A204.1 (cell line): Measurements from ENCODE around the gene SEC16A.
"Not testable (repeated sequence)": the region's sequence is repeated elsewhere in the genome, so short reads cannot be mapped to it uniquely, and the experiment has no call there.

ENCODE experiments used
- FAIRE-seq: peaks from 2 replicates; lab custom pipeline; 2012; peaks lifted over from hg19 to GRCh38; lab: Jason Lieb, UNC

Gene SEC16A

DNA sequence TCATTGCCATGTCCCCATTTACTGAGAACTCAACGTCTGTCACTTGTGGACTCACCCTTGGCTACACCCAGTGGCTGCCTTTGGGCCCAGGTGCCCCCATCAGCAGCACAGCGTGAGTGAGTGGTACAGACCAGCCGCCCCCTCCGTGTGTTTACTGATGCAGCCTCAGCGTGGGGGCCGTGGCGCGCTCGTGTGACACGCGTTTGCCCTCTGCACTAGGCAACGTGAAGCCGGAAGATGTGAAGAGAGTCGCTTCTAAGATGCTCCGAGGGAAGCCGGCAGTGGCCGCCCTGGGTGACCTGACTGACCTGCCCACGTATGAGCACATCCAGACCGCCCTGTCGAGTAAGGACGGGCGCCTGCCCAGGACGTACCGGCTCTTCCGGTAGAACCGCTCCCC, 60.0 kb downstream of the SEC16A start:
- no peak for FAIRE-seq

DNA sequence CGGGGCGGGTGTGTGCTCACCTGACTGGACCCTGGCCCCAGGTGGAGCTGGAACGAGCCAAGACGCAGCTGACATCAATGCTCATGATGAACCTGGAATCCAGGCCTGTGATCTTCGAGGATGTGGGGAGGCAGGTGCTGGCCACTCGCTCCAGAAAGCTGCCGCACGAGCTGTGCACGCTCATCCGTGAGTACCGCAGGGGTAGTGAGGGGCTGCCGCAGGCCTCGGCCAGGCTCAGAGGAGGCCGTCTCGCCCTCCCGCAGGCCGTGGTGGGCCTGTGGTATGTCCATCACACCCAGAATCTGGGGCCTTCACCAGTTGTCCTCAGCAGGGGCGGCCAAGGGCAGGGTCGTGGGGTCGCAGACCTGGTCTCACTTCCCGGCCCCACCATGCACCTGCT, 61.0 kb downstream of the SEC16A start:
- FAIRE-seq, result no peak

DNA sequence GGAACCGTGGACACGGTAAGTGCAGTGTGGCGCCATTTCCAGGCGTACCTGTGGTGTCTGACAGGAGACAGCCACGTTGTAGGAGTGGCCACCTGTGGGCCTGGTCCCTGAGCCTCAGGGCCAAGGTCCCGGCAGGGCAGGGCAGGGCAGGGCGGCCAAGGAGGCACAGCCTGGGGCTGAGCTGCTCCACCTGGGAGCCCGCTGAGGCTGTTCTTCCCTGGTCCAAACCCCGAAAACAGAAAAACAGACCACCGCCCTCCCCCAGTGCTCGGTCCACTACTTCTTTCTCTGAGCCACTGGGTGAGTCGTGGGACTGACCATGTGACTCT, 63.8 kb downstream of the SEC16A start:
- FAIRE-seq, result no peak

DNA sequence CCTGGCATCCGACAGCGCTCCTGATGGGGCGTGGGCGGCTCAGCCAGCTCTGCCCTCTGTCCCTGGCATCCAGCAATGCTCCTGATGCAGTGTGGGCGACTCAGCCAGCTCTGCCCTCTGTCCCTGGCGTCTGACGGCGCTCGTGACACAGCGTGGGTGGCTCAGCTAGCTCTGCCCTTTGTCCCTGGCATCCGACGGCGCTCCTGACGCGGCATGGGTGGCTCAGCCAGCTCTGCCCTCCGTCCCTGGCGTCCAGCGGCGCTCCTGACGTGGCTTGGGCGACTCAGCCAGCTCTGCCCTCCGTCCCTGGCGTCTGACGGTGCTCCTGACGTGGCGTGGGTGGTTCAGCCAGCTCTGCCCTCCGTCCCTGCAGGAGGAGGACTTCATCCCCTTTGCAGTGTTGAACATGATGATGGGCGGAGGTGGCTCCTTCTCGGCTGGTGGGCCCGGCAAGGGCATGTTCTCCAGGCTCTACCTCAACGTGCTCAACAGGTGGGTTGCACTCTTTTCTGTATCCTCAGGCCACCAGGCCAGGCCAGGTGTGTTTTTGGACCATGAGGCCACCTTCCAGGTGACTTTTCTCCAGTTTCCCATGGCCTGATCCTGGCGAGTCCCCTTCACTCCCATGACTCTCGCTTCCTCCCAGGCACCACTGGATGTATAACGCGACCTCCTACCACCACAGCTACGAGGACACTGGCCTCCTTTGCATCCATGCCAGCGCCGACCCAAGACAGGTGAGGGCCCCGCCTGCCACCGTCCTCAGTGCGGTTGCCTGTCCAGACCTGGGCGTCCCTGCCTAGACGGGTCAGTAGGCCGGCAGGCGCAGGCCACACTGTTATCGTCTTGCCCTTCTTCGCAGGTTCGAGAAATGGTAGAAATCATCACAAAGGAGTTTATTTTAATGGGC, 64.4 kb downstream of the SEC16A start:
- FAIRE-seq, result no peak

DNA sequence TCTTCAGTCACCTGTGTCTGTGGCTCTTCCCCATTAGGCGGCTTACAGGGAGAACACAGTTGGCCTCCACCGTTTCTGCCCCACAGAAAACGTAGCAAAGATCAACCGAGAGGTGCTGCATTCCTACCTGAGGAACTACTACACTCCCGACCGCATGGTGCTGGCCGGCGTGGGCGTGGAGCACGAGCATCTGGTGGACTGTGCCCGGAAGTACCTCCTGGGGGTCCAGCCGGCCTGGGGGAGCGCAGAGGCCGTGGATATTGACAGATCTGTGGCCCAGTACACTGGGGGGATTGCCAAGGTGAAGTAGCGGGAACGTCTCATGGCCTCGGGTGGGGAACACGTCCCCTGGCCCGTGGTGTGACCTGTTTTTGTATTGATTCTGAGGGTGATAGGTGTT, 65.9 kb downstream of the SEC16A start:
- no peak for FAIRE-seq

DNA sequence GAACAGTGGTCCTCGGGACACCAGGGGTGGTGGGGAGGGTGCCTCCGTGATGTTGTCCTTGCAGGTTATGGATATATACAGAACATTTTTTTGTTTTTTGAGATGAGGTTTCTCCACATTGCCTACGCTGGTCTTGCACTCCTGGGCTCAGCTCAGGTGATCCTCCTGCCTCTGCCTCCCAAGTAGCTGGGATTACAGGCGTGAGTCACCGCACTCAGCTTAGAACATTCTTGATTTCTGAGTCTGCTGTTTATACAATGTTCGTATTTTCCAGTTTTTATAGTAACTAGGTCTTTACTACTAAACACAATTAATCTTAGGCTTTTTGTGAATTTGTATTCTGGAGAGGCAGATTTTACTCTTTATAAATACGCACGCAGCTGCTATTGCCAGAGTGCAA, 66.4 kb downstream of the SEC16A start:
- FAIRE-seq, result no peak

DNA sequence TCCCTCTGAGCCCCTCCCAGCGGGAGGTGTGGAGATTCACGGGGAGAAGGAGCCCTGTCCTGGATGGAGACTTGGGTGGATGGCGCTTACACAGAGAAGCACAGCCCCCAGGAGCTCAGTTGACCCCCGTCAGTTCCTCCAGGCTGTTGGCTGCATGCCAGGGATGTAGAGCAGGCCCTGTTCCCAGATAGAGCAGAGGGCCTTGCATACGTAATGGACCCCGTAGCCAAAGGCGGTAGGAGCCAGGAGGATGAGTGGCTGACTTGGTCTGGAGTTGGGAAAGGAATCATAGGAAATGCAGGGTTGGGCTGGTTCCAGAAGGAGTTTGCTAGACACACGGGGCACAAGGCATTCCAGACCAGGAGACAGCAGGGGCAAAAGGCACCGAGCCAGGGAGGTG, 69.9 kb downstream of the SEC16A start:
- FAIRE-seq, result no peak

DNA sequence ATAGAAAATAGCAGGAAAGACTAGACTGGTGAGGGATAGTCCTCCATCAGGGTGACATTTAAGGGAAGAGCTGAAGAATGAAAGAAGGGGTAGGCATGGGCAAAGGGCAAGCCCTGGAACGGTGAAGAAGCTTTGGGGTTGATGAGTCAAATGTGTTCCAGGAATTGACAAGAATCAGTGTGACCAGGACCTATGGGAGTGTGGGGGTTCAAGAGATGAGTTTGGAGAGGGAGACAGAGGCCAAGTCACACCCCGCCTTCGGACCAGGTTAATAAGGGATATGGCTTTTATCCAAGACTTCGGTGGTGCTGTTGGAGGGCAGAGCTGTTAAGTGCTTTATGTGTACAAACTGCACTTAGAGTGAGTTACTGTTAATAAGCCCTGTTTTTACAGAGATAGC, 71.5 kb downstream of the SEC16A start:
- FAIRE-seq, result no peak

DNA sequence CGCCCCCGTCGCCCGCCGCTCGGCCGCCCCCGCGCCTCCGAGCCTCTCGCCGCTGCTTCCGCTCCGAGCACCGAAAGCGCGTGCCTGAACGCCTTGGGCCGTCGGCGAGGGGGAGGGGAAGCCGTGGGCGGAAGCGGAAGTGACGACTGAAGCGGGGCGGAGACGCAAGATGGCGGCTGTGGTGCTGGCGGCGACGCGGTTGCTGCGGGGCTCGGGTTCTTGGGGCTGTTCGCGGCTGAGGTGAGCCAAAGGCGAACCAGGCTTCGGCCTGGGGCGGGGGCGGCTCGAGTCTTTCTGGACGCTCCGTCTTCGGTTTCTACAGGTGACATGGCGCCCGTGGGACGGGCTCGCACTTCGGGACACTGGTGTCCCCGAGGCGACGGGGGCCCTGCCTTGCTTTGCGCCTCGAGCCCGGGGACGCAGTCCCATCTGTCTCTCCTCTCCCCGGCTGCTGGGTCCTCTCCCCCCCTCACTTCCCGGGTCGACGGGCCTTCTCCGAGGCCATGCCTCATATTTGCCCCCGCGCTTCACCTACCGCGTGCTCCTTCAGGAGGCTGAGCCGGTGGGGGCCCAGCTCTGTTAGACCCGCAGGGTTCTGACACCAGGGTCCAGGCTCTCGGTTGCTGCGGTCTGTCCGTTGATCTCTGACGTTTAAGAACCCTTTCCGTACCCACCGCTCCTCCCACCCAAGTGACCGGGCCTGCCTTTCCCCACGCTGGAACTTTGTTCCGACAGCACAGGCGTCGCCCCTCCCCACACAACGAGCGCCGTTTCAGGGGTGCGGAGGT, 72.1 kb downstream of the SEC16A start, which contains the start of the genes ENTR1 and PMPCA:
ENTR1 (minus strand) TSS at position 115 of the 788 bp plus-strand sequence. CDS start 217 bp downstream, outside the sequence.
PMPCA (plus strand) TSS at position 159 of the 788 bp plus-strand sequence; CDS start at position 170, 11 bp downstream.
- no peak for FAIRE-seq

DNA sequence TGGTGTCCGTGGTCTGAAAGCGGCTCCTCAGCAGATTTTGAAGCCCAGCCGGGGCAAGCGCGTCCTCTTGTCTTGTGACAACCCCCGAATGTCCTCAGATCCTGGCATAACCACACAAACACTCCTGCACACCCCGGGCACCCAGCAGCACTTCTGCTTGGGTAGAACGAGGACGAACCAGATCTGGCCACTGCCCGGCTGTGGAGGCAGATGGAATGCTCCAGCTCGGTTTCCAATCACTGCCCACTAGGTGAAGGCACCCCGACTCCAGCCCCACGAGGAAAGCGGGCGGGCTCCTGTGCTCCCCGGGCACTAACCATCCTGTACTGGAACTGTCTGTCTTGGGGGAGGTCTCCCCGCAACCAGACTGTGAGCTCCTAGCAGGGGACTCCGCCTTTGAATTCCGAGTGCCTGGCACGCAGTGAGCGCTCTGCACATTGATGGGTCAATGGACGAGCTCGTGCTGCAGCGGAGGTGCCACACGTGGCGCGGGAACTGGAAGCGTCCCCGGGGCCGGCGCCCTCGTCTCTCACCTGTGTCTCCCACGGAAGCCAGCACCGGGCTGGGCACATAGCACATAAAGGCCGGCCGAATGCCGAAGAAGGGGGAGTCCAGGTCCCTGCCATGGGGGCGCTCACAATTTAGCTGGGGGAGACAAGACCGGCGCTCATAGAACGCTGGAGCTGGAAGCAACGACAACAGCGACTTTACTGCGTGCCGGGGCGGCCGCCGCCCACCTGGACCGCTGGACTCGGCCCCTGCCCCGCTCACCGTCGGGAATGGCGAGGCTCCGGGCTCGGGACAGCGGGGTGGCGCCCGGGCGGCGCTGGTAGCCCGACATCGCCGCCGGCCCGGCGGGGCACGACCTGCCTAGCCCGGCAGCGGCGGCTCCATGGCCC, 73.0 kb downstream of the SEC16A start:
- no peak for FAIRE-seq

DNA sequence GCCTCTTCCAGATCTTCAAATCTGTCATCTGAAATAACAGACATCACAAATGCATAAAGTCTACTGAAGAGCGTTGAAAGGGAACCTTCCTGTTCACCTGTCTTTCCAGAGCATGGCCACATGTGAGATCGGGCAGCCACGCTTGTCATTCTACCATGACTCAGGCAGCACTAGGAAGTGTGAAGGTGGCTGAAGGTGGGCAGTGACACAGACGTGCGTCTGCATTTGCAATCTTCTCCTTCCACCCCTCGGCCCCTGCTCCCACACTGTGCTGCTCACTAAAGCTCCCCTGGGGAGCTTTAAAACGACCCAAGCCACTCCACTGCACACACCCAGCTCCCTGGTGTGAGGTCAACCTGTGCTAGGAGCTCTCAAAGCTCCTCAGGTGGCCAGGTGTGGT, 74.9 kb downstream of the SEC16A start:
- FAIRE-seq, result no peak

DNA sequence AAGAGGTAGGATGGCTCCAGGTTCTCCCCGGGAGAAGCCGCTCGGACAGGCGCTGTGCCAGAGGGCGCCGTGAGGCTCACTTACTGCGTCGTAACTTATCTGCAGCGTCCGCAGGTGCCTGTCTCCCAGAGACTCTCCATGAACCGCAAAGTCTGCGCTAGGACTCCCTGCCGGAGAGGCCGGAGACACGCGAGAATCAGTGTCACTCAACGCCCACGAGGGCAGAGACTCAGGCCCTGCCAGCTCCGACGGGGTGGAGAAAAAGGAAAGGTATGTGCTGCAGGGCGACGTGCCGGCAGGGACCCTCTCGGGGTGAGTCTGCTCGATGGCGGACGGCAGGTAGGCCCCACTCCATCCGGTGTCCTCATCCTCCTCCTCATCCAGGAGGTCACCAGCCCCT, 75.8 kb downstream of the SEC16A start:
- not testable (repeated sequence) for FAIRE-seq

DNA sequence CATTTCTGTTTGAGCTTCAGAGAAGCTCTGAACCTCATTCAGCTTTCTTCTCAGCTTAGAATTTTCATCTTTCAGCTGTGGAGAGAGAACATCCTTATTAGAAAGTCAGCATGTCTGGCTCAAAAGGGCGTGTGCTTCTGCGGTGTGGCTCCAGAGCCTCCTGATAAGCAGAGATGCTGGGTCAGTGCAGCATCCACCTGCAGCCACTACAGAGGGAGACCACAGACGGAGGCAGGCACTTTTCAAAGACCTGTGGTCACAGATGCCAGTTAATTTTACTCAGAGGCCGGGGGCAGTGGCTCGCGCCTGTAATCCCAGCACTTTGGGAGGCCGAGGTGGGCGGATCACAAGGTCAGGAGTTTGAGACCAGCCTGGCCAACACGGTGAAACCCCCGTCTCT, 76.9 kb downstream of the SEC16A start:
- FAIRE-seq, result not testable (repeated sequence)

DNA sequence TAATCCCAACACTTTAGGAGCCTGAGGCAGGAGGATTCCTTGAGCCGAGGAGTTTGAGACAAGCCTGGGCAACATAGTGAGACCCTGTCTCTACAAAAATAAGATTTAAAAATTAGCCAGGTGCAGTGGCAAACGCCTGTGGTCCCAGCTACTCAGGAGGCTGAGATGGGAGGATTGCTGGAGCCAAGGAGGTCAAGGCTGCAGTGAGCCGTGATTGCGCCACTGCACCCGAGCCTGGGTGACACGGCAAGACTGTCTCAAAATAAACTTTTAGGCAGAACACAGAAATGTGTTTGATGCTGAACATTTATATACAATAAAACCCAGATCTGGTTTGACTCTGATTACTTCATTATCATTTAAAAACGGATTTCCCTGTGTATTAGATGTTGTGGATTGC, 77.4 kb downstream of the SEC16A start:
- FAIRE-seq, result no peak

DNA sequence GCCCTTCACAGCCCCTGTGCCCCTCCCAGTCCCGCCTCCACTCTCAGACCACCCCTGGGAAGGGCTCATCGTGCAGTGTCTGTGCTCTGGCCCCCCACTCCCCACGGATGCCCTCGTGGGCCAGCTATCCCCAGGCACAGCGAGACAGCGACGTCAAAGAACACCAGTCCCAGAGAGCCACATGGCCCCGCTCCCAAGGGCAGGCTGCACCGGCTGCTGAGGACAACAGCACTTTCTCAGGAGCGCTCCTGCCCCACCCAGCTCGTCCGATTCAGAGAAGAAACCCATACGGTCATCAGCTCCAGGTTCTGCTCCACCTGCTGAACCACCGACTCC, 78.1 kb downstream of the SEC16A start:
- FAIRE-seq, result no peak

DNA sequence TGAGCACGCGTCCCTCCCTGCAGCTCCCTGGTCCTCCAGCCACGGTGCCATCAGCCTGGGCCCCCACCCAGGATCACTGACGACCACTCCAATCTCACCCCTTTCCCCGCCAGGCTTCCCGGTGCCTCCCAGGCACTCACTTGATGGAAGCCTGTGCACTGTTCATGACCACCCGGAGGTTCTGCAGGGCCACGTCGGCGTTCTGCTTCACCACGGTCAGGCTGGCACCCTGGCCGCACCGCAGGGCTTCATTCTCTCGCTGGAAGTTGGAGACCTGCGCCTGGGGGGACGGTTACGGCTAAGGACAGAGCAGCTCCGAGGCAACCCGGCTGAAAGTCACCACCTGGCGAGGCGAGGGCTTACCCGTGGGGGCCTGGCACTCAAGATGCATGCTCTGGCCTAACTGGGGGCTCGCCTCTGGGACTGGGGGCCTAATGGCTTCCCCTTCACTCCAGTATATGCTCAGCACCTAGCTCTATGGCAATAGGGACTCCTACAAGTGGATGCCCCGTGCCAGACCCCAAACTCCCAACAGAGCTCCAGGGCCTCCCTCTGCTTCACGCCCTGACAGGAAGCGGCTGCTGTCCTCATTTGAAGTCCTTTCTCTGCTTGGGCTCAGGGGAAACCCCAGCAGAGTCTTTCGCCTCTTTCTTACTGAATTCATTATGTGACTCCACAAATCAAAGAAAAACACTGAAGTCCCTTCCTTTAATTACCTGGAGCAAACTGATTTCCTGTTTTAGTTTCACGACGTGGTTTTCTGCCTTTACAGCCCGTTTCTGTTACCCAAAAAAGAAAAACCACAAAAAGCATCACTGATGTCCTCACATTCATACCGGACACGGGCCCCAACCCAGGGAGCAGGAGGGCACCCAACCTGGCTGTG, 78.7 kb downstream of the SEC16A start:
- no peak for FAIRE-seq

DNA sequence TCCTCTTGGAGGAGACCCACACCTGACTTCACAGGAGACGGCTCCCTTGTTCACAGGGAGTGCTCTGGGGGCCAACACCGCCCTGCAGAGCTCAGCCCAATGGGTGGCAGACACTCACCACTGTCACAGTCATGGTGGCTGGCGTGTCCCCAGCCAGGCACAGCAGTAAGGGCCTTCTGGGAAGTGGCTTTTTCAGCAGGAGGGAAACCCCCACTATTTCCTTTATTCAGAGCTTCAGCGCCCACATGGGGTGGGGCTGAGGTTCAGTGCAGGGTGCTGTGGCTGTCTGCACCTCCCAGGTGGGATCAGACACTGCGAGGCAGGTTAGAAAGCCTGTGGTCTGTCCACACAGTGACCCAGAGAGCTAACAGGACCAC, 79.3 kb downstream of the SEC16A start:
- no peak for FAIRE-seq

DNA sequence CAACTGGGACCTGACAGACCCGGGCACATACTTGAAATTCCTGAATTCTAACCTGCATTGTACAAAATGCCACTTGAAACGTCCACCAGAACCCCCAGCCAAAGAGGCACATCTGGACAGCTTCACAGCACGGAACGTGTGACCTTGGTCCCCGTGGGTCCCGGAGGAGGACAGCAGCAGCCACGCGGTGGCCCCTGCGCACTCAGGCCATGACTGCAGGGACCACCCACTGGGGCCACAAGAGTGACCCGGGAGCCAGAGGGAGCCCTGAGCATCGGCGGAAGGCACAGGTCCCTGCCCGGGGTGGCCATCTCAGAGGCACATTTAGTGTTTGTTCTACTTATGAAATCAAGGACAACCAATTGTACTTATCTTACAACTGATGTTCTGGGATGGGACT, 80.8 kb downstream of the SEC16A start:
- FAIRE-seq, result no peak

DNA sequence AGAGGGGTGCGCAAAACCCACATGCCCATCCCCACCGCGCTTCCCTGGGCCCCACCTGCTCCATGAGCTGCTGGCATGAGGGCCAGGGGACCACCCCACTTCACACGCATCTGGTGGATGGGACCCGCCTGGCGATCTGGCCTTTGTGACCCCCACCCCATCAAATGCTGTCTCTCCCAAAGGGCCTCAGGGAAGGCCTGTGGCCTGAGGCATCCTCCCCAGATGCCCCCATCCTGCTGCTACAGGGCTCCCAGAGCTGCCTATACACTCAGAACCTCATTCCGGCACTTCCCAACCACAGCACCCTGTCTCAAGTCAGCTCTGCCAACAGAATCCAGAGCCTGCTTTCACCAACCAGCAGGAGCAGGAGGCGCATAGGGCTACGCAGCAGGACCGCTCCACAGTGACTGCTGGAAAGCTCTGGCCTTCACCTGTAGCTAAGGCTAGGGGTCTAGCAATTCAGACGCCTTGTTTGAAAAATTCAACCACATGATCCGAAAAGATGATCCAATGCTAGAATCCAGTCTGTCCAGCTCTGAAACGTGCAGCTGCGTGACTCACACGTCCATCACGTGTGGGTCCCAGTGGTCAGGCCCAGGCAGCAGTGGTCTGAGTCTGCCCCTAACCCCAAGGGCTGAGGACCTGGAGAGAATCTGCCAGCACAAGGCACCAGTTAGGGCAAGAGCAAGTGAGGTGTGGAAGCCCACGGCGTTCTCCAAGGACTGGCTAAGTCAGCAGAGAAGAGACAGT, 81.5 kb downstream of the SEC16A start:
- FAIRE-seq, result no peak

DNA sequence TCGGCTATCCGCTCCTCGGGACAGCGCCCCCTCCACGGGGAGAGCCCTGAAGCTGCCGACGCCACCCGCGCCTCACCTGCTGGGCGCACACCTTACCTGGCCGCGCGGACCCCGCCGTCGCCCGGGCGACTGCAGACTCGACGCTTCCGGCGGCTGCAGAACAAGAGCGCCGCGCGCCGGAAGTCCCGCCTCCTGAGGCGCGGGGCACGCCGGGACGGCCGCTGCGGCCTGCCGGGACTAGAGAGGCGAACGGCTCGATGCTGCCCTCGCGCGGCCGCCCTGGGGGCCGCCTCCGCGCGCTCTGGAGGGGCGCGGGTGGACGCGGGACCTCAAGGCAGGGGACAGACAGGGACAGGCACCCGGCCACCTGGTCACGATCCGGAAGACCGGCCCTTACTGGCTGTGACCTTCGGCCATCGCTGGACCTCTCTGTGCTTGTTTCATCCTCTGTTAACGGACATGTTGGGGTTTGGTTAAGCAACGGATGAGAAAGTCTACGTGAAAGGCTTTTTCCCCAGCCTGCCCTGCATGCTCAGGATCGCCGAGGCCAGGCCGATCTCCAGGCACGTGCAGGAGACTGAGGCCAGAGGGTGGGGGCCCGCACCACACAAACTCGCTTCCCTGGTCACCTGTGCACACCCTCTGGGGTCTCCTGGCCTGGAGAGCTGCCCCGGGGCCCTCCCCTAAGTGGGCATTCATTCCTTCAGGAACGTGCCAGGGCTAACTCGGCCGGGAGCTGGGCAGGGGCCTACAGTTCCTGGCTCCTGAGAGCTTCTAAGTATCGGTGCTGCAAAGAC, 82.6 kb downstream of the SEC16A start, which contains the start of gene SNAPC4:
SNAPC4 (minus strand) TSS at position 133 of the 797 bp plus-strand sequence. CDS start 1,742 bp downstream, outside the sequence.
- FAIRE-seq, result no peak
